Right lobe of liver (tissue), 4 donors: ENCODE results near the gene ASPHD1.

Experiments used
- CTCF ChIP-seq, 4 donors: fragments of 200-600 bp in 3 of 4; fragments of 450-650 bp in 1 of 4; IDR thresholded peaks; one replicate each; pipeline versions ENCODE4 v1.5.1 to v1.8.0; 2016 to 2022; ENCODE audit warnings: antibody characterized with exemption in 4 of 4, mild to moderate bottlenecking in 2 of 4
- POLR2A ChIP-seq: fragments of 450-650 bp; IDR thresholded peaks from one replicate; pipeline ENCODE4 v1.6.1; 2017; ENCODE audit warnings: antibody characterized with exemption, mild to moderate bottlenecking
- donor health status: DM: no; HTN: no; CAD: no.
- donor health status: DM: no; HTN: no; CAD: no.
- donor health status: DM: no; HTN: yes; CAD: no.

- TF ChIP-seq CTCF (IDR thresholded peaks at IDR 0.05) (no peak), POLR2A (no peak)
These were observed 24.1 kb upstream of the ASPHD1 start for GRCh38 chr16:29876217-29876593.
